ENCODE data around the gene RDH13.

- no peak for TF ChIP-seq CTCF (tag by site-specific recombination; IDR thresholded peaks at IDR 0.05)
- TF ChIP-seq ZXDB (tag by site-specific recombination; IDR thresholded peaks at IDR 0.05), result no peak
- TF ChIP-seq ZNF785 (tag by site-specific recombination; IDR thresholded peaks at IDR 0.05), result no peak
- no peak for TF ChIP-seq BCL11A (tag by site-specific recombination; IDR thresholded peaks at IDR 0.05; ENCODE audit: low read depth)
Observed at GRCh38 chr19:55000761-55001160, 62.2 kb downstream of the RDH13 start.
